Measurements from ENCODE around the gene NBEAL1.
"Not testable (repeated sequence)": the region's sequence is repeated elsewhere in the genome, so short reads cannot be mapped to it uniquely, and the experiment has no call there.

NBEAL1 gene

GRCh38 chr2:203072371-203072770 lies 57.7 kb downstream of the NBEAL1 start:
- DNase-seq, result no peak
- CTCF ChIA-PET, result interaction anchor here (1.1 to 1.5 kb wide), 2 partner anchors 9 to 19 kb away, joined by 3 to 4 read pairs; no protein-coding TSS in a partner anchor
- H3K4me3 ChIP-seq (ENCODE audit: control insufficient read depth in 1 of 7, extremely low read depth in 1 of 7, insufficient read depth in 4 of 7, low read depth in 2 of 7, low read length in 6 of 7), result no peak overlapping the region
- peaks cover 0 to 11% (median 3%) of the 10 kb centered on the region in 4 experiments for H3K36me3 ChIP-seq (ENCODE audit: control insufficient read depth in 4 of 4, insufficient read depth in 4 of 4, low read length in 3 of 4)
- no peaks in the 10 kb centered on the region for H3K27me3 ChIP-seq (replicated peaks in 2 of 5; ENCODE audit: control insufficient read depth in 4 of 5, insufficient read depth in 5 of 5, low read length in 4 of 5)
- POLR2A ChIA-PET, result no interaction called here
- H3K4me1 ChIP-seq (ENCODE audit: control extremely low read depth in 1 of 4, control insufficient read depth in 4 of 4, insufficient read depth in 4 of 4, low read length in 3 of 4), result no peaks in the 10 kb centered on the region
- no peak overlapping the region for H3K27ac ChIP-seq (ENCODE audit: insufficient read depth in 1 of 2, low read depth in 1 of 2, low read length in 2 of 2, poor library complexity in 1 of 2, severe bottlenecking in 2 of 2)
- H3K9me3 ChIP-seq (ENCODE audit: control extremely low read depth in 1 of 5, control insufficient read depth in 4 of 5, insufficient read depth in 2 of 5, low read depth in 1 of 5, low read length in 4 of 5), result peaks cover 0 to 14% (median 7%) of the 10 kb centered on the region in 5 experiments

GRCh38 chr2:203077451-203077850 lies 62.8 kb downstream of the NBEAL1 start:
- no peak for DNase-seq
- no peaks in the 10 kb centered on the region for H3K27me3 ChIP-seq (replicated peaks in 2 of 5; ENCODE audit: control insufficient read depth in 4 of 5, insufficient read depth in 5 of 5, low read length in 4 of 5)
- no peaks in the 10 kb centered on the region for H3K4me1 ChIP-seq (ENCODE audit: control extremely low read depth in 1 of 4, control insufficient read depth in 4 of 4, insufficient read depth in 4 of 4, low read length in 3 of 4)
- no CpG with 5 or more reads among the region's 3 CpGs for WGBS (ENCODE audit: insufficient coverage)
- H3K4me3 ChIP-seq (ENCODE audit: control insufficient read depth in 1 of 7, extremely low read depth in 1 of 7, insufficient read depth in 4 of 7, low read depth in 2 of 7, low read length in 6 of 7), result no peak overlapping the region
- H3K36me3 ChIP-seq (ENCODE audit: control insufficient read depth in 4 of 4, insufficient read depth in 4 of 4, low read length in 3 of 4), result no peaks in the 10 kb centered on the region
- H3K27ac ChIP-seq (ENCODE audit: insufficient read depth in 1 of 2, low read depth in 1 of 2, low read length in 2 of 2, poor library complexity in 1 of 2, severe bottlenecking in 2 of 2), result no peak overlapping the region
- peaks cover 0 to 10% (median 3%) of the 10 kb centered on the region in 5 experiments for H3K9me3 ChIP-seq (ENCODE audit: control extremely low read depth in 1 of 5, control insufficient read depth in 4 of 5, insufficient read depth in 2 of 5, low read depth in 1 of 5, low read length in 4 of 5)
- POLR2A ChIA-PET, result no interaction called here
- CTCF ChIA-PET, result no interaction called here

DNA sequence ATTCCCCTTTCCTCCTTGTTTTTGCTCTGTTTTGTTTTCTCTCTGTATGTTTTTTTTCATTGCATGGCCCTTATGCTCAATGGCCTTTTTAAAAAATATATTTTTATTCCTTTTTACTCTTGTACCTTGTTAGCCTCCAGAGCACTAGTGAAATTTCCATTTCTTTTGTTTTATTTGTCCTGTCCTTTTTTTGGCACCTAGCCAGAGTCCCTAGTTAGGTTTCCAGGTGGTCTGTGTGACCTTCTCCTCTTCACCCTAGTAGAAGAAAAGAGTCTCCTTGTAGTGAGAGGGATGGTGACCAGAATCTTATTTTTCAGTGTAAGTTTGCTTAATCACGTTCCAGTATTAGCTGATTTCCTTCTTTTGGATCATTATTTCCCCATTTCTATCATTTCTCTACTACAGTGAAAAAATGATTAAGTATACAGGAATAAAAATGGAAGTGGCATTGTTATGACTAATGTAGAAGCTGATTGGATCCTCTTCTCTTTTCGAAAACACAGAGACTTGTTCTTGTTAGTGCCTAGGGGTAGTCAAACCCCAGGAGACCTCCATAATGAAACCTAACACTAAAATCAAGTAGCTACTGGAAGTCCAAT lies 65.9 kb downstream of the NBEAL1 start:
- ChIA-PET POLR2A (no interaction called here), CTCF (interaction anchor here (1.0 to 1.1 kb wide), 2 partner anchors 8 to 21 kb away, joined by 3 read pairs; no protein-coding TSS in a partner anchor)
- Histone ChIP-seq H3K27me3 (replicated peaks in 2 of 5; ENCODE audit: control insufficient read depth in 4 of 5, insufficient read depth in 5 of 5, low read length in 4 of 5) (no peaks in the 10 kb centered on the region), H3K4me3 (ENCODE audit: control insufficient read depth in 1 of 7, extremely low read depth in 1 of 7, insufficient read depth in 4 of 7, low read depth in 2 of 7, low read length in 6 of 7) (no peak overlapping the region), H3K9me3 (ENCODE audit: control extremely low read depth in 1 of 5, control insufficient read depth in 4 of 5, insufficient read depth in 2 of 5, low read depth in 1 of 5, low read length in 4 of 5) (no peaks in the 10 kb centered on the region), H3K36me3 (ENCODE audit: control insufficient read depth in 4 of 4, insufficient read depth in 4 of 4, low read length in 3 of 4) (peaks cover 0 to 2% (median 0%) of the 10 kb centered on the region in 4 experiments), H3K27ac (ENCODE audit: insufficient read depth in 1 of 2, low read depth in 1 of 2, low read length in 2 of 2, poor library complexity in 1 of 2, severe bottlenecking in 2 of 2) (no peak overlapping the region), H3K4me1 (ENCODE audit: control extremely low read depth in 1 of 4, control insufficient read depth in 4 of 4, insufficient read depth in 4 of 4, low read length in 3 of 4) (no peaks in the 10 kb centered on the region)
- no peak for DNase-seq
- no CpG with 5 or more reads among the region's 2 CpGs for WGBS (ENCODE audit: insufficient coverage)

DNA sequence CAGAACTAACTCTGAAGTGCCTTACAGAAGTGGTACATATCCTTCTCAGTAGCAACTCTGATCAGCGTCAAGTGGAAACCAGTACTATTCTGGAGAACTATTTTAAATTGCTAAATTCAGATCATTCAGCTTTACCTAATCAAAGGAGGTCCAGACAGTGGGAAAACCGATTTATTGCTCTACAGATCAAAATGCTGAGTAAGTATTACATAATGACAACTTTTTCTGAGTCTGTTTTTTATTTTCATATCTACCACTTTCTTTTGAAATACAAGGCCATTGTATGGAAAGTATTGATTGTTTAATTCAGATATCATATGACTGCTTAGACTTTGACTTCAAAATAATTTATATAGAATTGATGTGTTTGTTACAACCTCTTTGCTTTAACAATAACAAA lies 68.7 kb downstream of the NBEAL1 start:
- no peak for DNase-seq
- Histone ChIP-seq H3K27ac (ENCODE audit: insufficient read depth in 1 of 2, low read depth in 1 of 2, low read length in 2 of 2, poor library complexity in 1 of 2, severe bottlenecking in 2 of 2) (no peak overlapping the region), H3K9me3 (ENCODE audit: control extremely low read depth in 1 of 5, control insufficient read depth in 4 of 5, insufficient read depth in 2 of 5, low read depth in 1 of 5, low read length in 4 of 5) (no peaks in the 10 kb centered on the region), H3K4me3 (ENCODE audit: control insufficient read depth in 1 of 7, extremely low read depth in 1 of 7, insufficient read depth in 4 of 7, low read depth in 2 of 7, low read length in 6 of 7) (no peak overlapping the region), H3K27me3 (replicated peaks in 2 of 5; ENCODE audit: control insufficient read depth in 4 of 5, insufficient read depth in 5 of 5, low read length in 4 of 5) (no peaks in the 10 kb centered on the region), H3K4me1 (ENCODE audit: control extremely low read depth in 1 of 4, control insufficient read depth in 4 of 4, insufficient read depth in 4 of 4, low read length in 3 of 4) (no peaks in the 10 kb centered on the region), H3K36me3 (ENCODE audit: control insufficient read depth in 4 of 4, insufficient read depth in 4 of 4, low read length in 3 of 4) (peaks cover 0 to 2% (median 0%) of the 10 kb centered on the region in 4 experiments)
- ChIA-PET CTCF (no interaction called here), POLR2A (no interaction called here)
- WGBS (ENCODE audit: insufficient coverage), result 100% methylated on average over 1 of the region's 2 CpGs

GRCh38 chr2:203086381-203086780 lies 71.7 kb downstream of the NBEAL1 start:
- H3K36me3 ChIP-seq (ENCODE audit: control insufficient read depth in 4 of 4, insufficient read depth in 4 of 4, low read length in 3 of 4); H3K4me1 ChIP-seq (ENCODE audit: control extremely low read depth in 1 of 4, control insufficient read depth in 4 of 4, insufficient read depth in 4 of 4, low read length in 3 of 4); H3K4me3 ChIP-seq (ENCODE audit: control insufficient read depth in 1 of 7, extremely low read depth in 1 of 7, insufficient read depth in 4 of 7, low read depth in 2 of 7, low read length in 6 of 7); H3K27me3 ChIP-seq (replicated peaks in 2 of 5; ENCODE audit: control insufficient read depth in 4 of 5, insufficient read depth in 5 of 5, low read length in 4 of 5); H3K27ac ChIP-seq (ENCODE audit: insufficient read depth in 1 of 2, low read depth in 1 of 2, low read length in 2 of 2, poor library complexity in 1 of 2, severe bottlenecking in 2 of 2); POLR2A ChIA-PET; CTCF ChIA-PET; DNase-seq; H3K9me3 ChIP-seq (ENCODE audit: control extremely low read depth in 1 of 5, control insufficient read depth in 4 of 5, insufficient read depth in 2 of 5, low read depth in 1 of 5, low read length in 4 of 5): not testable (repeated sequence)
- WGBS (ENCODE audit: insufficient coverage), result 100% methylated on average over 1 of the region's 1 CpG

DNA sequence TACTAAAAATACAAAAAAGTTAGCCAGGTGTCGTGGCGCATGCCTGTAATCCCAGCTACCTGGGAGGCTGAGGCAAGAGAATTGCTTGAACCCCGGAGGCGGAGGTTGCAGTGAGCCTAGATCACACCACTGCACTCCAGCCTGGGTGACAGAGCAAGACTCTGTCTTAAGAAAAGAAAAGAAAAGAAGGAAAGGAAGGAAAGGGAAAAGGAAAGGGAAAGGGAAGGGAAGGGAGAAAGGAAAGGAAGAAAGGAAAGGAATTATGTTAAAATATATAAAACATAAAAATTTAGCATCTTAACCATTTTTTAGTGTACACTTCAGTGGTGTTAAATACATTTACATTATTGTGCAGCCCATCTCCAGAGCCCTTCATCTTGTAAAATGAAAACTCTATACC lies 76.0 kb downstream of the NBEAL1 start:
- H3K9me3 ChIP-seq (ENCODE audit: control extremely low read depth in 1 of 5, control insufficient read depth in 4 of 5, insufficient read depth in 2 of 5, low read depth in 1 of 5, low read length in 4 of 5); H3K4me1 ChIP-seq (ENCODE audit: control extremely low read depth in 1 of 4, control insufficient read depth in 4 of 4, insufficient read depth in 4 of 4, low read length in 3 of 4); H3K4me3 ChIP-seq (ENCODE audit: control insufficient read depth in 1 of 7, extremely low read depth in 1 of 7, insufficient read depth in 4 of 7, low read depth in 2 of 7, low read length in 6 of 7); DNase-seq; H3K36me3 ChIP-seq (ENCODE audit: control insufficient read depth in 4 of 4, insufficient read depth in 4 of 4, low read length in 3 of 4); H3K27ac ChIP-seq (ENCODE audit: insufficient read depth in 1 of 2, low read depth in 1 of 2, low read length in 2 of 2, poor library complexity in 1 of 2, severe bottlenecking in 2 of 2); H3K27me3 ChIP-seq (replicated peaks in 2 of 5; ENCODE audit: control insufficient read depth in 4 of 5, insufficient read depth in 5 of 5, low read length in 4 of 5); POLR2A ChIA-PET: not testable (repeated sequence)
- CTCF ChIA-PET, result interaction anchor here (0.6 kb wide), 1 partner anchor 819 kb away, joined by 3 read pairs; no protein-coding TSS in a partner anchor
- WGBS (ENCODE audit: insufficient coverage), result 97% methylated on average over 4 of the region's 4 CpGs

- H3K9me3 ChIP-seq (ENCODE audit: control extremely low read depth in 1 of 5, control insufficient read depth in 4 of 5, insufficient read depth in 2 of 5, low read depth in 1 of 5, low read length in 4 of 5), result peaks cover 0 to 5% (median 0%) of the 10 kb centered on the region in 5 experiments
- peak; percentile 8 to 32 (median 19) for DNase-seq
- no CpG with 5 or more reads among the region's 1 CpG for WGBS (ENCODE audit: insufficient coverage)
- H3K27ac ChIP-seq (ENCODE audit: insufficient read depth in 1 of 2, low read depth in 1 of 2, low read length in 2 of 2, poor library complexity in 1 of 2, severe bottlenecking in 2 of 2), result no peak overlapping the region
- ChIA-PET POLR2A (no interaction called here), CTCF (no interaction called here)
- H3K27me3 ChIP-seq (replicated peaks in 2 of 5; ENCODE audit: control insufficient read depth in 4 of 5, insufficient read depth in 5 of 5, low read length in 4 of 5), result no peaks in the 10 kb centered on the region
- no peaks in the 10 kb centered on the region for H3K4me1 ChIP-seq (ENCODE audit: control extremely low read depth in 1 of 4, control insufficient read depth in 4 of 4, insufficient read depth in 4 of 4, low read length in 3 of 4)
- peaks cover 0 to 13% (median 1%) of the 10 kb centered on the region in 4 experiments for H3K36me3 ChIP-seq (ENCODE audit: control insufficient read depth in 4 of 4, insufficient read depth in 4 of 4, low read length in 3 of 4)
- no peak overlapping the region for H3K4me3 ChIP-seq (ENCODE audit: control insufficient read depth in 1 of 7, extremely low read depth in 1 of 7, insufficient read depth in 4 of 7, low read depth in 2 of 7, low read length in 6 of 7)
These were observed 83.1 kb downstream of the NBEAL1 start for GRCh38 chr2:203097735-203098134.

All from common myeloid progenitor, CD34-positive (primary cell).